HEK293 (cell line): ENCODE results near the gene AGAP1.

Experiments
- SP2 ChIP-seq: fragments of 450-650 bp; formaldehyde crosslinking; IDR thresholded peaks from 2 replicates; pipeline ENCODE4 v1.5.1; 2016; ENCODE audit warnings: missing biosample characterization, missing genetic modification characterization
- ZNF121 ChIP-seq: fragments of 450-650 bp; formaldehyde crosslinking; IDR thresholded peaks from 2 replicates; pipeline ENCODE4 v1.5.1; 2016; ENCODE audit warnings: missing biosample characterization, missing genetic modification characterization

- no peak for TF ChIP-seq SP2
- TF ChIP-seq ZNF121 (tag by site-specific recombination), result no peak
These were observed 100.2 kb downstream of the AGAP1 start for GRCh38 chr2:235594041-235594440.
